Uterus (tissue), 2 donors: Measurements from ENCODE around the gene THAP5.

ENCODE experiments used
- POLR2A ChIP-seq, 2 donors: fragments of 450-650 bp; IDR thresholded peaks; one replicate each; pipeline ENCODE4 v1.6.1; 2016; ENCODE audit warnings: antibody characterized with exemption in 2 of 2, mild to moderate bottlenecking in 1 of 2, moderate library complexity in 1 of 2
- TF ChIP-seq, protein P1 (sequence below), 4 experiments: fragments of 200-600 bp in 2 of 4; fragments of 450-650 bp in 2 of 4; sonication (generic) in 2 of 4; IDR thresholded peaks; one replicate each; pipeline ENCODE4 v1.5.1; 2016 to 2019; ENCODE audit warnings: antibody characterized with exemption in 4 of 4, mild to moderate bottlenecking in 2 of 4, moderate library complexity in 1 of 4

DNA sequence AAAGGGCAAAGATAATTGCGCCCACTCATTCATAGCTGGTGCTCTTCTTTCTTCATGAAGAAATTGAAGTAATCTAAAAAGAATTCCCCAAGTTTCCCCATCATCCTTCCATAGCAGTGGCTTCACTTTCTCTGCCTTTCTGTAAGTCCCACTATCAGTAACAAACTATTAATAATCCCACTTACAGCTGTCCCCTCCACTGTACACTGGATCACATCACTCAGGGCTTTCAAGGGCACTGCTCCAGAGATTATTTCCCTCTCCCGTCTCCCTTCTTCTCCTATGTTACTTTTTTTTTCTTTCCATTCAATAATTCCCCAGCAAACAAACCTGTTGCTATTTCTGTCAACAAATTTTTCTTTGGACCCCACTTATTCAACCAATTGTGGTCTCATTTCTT, 16.3 kb upstream of the THAP5 start:
- TF ChIP-seq, protein P1, sequence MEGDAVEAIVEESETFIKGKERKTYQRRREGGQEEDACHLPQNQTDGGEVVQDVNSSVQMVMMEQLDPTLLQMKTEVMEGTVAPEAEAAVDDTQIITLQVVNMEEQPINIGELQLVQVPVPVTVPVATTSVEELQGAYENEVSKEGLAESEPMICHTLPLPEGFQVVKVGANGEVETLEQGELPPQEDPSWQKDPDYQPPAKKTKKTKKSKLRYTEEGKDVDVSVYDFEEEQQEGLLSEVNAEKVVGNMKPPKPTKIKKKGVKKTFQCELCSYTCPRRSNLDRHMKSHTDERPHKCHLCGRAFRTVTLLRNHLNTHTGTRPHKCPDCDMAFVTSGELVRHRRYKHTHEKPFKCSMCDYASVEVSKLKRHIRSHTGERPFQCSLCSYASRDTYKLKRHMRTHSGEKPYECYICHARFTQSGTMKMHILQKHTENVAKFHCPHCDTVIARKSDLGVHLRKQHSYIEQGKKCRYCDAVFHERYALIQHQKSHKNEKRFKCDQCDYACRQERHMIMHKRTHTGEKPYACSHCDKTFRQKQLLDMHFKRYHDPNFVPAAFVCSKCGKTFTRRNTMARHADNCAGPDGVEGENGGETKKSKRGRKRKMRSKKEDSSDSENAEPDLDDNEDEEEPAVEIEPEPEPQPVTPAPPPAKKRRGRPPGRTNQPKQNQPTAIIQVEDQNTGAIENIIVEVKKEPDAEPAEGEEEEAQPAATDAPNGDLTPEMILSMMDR (IDR thresholded peaks at IDR 0.05) = no peak
- no peak for TF ChIP-seq POLR2A (IDR thresholded peaks at IDR 0.05)
